Tibial artery (tissue), 4 donors: ENCODE results near the gene ACBD3.
A peak's percentile ranks its signal among the peaks of the same experiment; 100 is the strongest.

ENCODE experiments used
- DNase-seq, 2 donors: peaks; one replicate each; pipeline ENCODE4 v3.0.0-alpha.2; 2019
- H3K27ac ChIP-seq, 2 donors: fragments of 200-600 bp; sonication (generic) in 1 of 2; 1 replicate in 1 of 2; 2 replicates in 1 of 2; pipeline ENCODE4 v1.5.1; 2018 to 2019; ENCODE audit warnings: mild to moderate bottlenecking in 1 of 2
- H3K27me3 ChIP-seq, 2 donors: fragments of 200-600 bp; sonication (generic) in 1 of 2; one replicate each; pipeline versions ENCODE4 v1.5.1 to v1.6.0; 2016 to 2019
- H3K36me3 ChIP-seq, 3 donors: fragments of 200-600 bp; sonication (generic) in 2 of 3; one replicate each; pipeline ENCODE4 v1.5.1; 2016 to 2019; ENCODE audit warnings: mild to moderate bottlenecking in 2 of 3
- H3K4me1 ChIP-seq, 4 donors: fragments of 200-600 bp; sonication (generic) in 2 of 4; 1 replicate in 3 of 4; 2 replicates in 1 of 4; pipeline ENCODE4 v1.5.1; 2016 to 2019
- H3K4me3 ChIP-seq, 2 donors: fragments of 200-600 bp; sonication (generic) in 1 of 2; 1 replicate in 1 of 2; 2 replicates in 1 of 2; pipeline ENCODE4 v1.5.1; 2018 to 2019; ENCODE audit warnings: mild to moderate bottlenecking in 2 of 2
- H3K9me3 ChIP-seq, 3 donors: fragments of 200-600 bp; sonication (generic) in 1 of 3; one replicate each; pipeline ENCODE4 v1.5.1; 2016 to 2019
- intact Hi-C: fragments of 100-400 bp; cut with DNase I; formaldehyde crosslinking; loops from one replicate; pipeline ENCODE4 v1.15.0; 2023; ENCODE audit warnings: low total_unique reads
- TF ChIP-seq, protein P1 (sequence below), 2 experiments: fragments of 200-600 bp in 1 of 2; fragments of 450-650 bp in 1 of 2; IDR thresholded peaks; one replicate each; pipeline ENCODE4 v1.5.1; 2017 to 2019; ENCODE audit warnings: antibody characterized with exemption in 2 of 2, mild to moderate bottlenecking in 1 of 2, moderate library complexity in 1 of 2

Gene ACBD3

DNA sequence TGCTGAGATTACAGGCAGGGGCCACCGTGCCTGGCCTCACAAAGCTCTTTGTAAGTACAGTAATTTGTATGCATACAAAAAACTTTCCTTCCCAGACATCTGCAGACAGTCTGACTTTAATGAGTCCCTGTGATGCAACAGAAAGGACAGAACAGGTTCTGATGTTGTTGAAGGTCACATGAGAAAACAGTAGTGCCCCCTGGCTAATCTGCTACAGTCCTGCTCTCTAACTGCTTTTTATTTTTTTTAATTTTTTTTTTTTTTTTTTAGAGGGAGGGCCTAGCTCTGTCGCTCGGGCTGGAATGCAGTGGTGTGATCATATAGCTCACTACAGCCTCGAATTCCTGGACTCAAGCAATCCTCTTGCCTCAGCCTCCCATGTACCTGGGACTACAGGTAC, 36.7 kb downstream of the ACBD3 start:
- TF ChIP-seq, protein P1, sequence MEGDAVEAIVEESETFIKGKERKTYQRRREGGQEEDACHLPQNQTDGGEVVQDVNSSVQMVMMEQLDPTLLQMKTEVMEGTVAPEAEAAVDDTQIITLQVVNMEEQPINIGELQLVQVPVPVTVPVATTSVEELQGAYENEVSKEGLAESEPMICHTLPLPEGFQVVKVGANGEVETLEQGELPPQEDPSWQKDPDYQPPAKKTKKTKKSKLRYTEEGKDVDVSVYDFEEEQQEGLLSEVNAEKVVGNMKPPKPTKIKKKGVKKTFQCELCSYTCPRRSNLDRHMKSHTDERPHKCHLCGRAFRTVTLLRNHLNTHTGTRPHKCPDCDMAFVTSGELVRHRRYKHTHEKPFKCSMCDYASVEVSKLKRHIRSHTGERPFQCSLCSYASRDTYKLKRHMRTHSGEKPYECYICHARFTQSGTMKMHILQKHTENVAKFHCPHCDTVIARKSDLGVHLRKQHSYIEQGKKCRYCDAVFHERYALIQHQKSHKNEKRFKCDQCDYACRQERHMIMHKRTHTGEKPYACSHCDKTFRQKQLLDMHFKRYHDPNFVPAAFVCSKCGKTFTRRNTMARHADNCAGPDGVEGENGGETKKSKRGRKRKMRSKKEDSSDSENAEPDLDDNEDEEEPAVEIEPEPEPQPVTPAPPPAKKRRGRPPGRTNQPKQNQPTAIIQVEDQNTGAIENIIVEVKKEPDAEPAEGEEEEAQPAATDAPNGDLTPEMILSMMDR (IDR thresholded peaks at IDR 0.05) = no peak
- Histone ChIP-seq H3K9me3 (no peaks in the 10 kb centered on the region), H3K4me3 (no peak overlapping the region), H3K4me1 (no peaks in the 10 kb centered on the region), H3K27me3 (no peaks in the 10 kb centered on the region), H3K27ac (no peak overlapping the region), H3K36me3 (peaks cover 67 to 80% (median 69%) of the 10 kb centered on the region in 3 donors)
- intact Hi-C loops = no loop called here
- DNase-seq = no peak

DNA sequence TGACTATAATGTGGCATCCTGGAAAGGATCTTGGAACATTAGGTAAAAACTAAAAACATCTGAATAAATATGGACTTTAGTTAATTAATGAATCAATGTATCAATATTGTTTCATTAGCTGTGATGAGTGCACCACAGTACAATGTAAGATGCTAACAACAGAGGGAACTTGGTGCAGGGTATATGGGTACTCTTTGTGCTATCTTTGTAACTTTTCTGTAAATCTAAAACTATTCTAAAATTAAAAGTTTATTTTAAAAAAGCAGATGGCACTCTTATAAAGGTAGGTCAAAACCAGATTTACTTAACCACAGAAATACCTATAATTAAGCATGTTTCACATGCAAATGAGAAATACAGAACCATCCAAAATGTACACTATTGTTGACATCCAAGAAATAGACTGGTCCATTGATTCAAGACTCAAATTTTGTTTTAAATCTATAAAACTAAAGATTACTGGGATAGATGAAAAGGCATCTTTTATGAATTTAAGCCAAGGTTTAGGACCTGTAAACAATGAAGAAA, 38.4 kb downstream of the ACBD3 start:
- TF ChIP-seq, protein P1 (IDR thresholded peaks at IDR 0.05) = no peak
- intact Hi-C loops = no loop called here
- DNase-seq = no peak

DNA sequence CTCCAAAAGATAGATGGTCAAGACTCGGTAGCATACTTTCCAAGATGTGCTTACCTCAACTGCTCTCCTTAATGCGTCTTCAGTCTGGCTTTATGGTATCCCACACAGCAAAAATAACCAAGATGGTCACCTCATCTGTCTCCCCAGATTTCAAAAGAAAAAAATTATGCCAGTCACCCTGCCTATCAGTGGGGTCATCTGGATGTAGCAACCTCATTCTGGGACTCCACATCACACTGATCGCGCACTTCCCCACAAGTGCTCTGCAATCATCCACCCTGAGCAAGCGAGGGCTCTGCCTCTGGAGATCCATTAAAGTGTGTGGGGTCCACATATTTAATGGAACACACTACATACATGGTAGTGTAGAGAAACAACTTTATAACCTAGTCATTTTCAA, 42.5 kb downstream of the ACBD3 start:
- no peak overlapping the region for H3K27ac ChIP-seq

More for the DNA sequence above, 38.4 kb downstream of the ACBD3 start:
- H3K27me3 ChIP-seq = no peaks in the 10 kb centered on the region
- no peaks in the 10 kb centered on the region for H3K4me1 ChIP-seq
- no peak overlapping the region for H3K4me3 ChIP-seq
- H3K36me3 ChIP-seq = peaks cover 57 to 81% (median 78%) of the 10 kb centered on the region in 3 donors
- H3K9me3 ChIP-seq = no peaks in the 10 kb centered on the region
- H3K27ac ChIP-seq = no peak overlapping the region

DNA sequence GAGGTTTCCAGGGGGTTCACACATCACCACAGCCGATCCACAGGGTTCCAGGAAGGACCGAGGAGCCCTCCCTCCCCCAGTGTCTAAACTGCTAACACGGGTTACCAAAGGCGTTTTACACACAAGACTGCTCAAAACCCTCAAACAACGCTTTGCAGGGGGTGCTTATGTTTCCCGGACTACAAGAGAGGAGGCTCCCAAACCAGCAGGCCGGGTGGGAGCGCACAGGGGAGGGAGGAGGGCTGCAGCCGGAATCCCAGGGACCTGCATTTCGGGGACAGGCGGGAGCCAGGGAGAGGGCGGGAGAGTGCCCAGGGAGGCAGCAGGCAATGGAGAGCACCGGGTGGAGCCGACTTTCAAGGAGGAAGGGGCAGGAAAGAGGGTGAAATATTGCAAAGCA, 50.8 kb downstream of the ACBD3 start:
- Histone ChIP-seq H3K27ac (no peak overlapping the region), H3K4me1 (peaks cover 0 to 20% (median 9%) of the 10 kb centered on the region in 4 donors), H3K4me3 (no peak overlapping the region), H3K27me3 (peaks cover 0 to 6% of the 10 kb centered on the region in 2 donors), H3K36me3 (no peaks in the 10 kb centered on the region), H3K9me3 (no peaks in the 10 kb centered on the region)
- intact Hi-C loops = no loop called here
- DNase-seq = no peak
- TF ChIP-seq, protein P1 (IDR thresholded peaks at IDR 0.05) = no peak

More for the DNA sequence above, 42.5 kb downstream of the ACBD3 start:
- peaks cover 29 to 54% (median 43%) of the 10 kb centered on the region in 3 donors for H3K36me3 ChIP-seq
- H3K9me3 ChIP-seq = no peaks in the 10 kb centered on the region
- no peaks in the 10 kb centered on the region for H3K4me1 ChIP-seq
- no peaks in the 10 kb centered on the region for H3K27me3 ChIP-seq
- intact Hi-C loops = no loop called here
- TF ChIP-seq, protein P1 (IDR thresholded peaks at IDR 0.05) = no peak
- H3K4me3 ChIP-seq = no peak overlapping the region
- DNase-seq = no peak

DNA sequence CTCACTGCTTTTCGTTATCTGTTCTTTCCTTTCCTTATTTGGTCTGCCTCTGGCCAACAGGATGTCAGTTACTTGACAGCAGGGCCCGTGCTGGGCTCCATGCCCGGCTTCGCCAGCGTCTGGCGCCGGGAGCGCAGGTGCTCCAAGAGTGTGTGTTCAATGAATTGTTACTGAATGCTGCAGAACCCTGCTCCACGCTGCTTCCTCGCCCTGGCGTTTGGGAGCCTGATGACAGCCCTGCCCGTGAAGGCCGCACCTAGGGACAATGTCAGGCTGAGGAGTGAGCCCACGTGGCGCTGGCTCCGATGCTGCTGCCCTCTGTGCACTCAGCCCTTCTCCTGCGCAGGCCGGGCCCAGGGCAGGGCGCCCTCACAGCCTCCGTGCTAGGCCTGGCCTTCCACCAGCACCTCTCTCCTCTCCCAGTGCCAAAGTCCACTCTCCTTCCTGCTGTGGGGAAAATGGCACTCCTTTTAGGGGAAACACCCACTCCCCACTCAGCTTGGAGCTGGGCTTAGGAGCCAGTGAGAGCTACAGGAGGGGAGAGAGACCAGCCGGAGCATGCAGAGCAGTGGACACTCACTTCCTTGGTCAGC, 51.4 kb downstream of the ACBD3 start:
- peaks cover 0 to 20% (median 9%) of the 10 kb centered on the region in 4 donors for H3K4me1 ChIP-seq
- H3K36me3 ChIP-seq = no peaks in the 10 kb centered on the region
- H3K9me3 ChIP-seq = no peaks in the 10 kb centered on the region
- peaks cover 0 to 7% of the 10 kb centered on the region in 2 donors for H3K27me3 ChIP-seq
- H3K4me3 ChIP-seq = peak overlapping the region in 1 of 2 donors; percentile 13
- H3K27ac ChIP-seq = no peak overlapping the region
- TF ChIP-seq, protein P1 (IDR thresholded peaks at IDR 0.05) = no peak
- no peak for DNase-seq
- intact Hi-C loops = no loop called here
